Pons (tissue), 1 donor: ENCODE data around the gene RNFT1.
"Not testable (repeated sequence)": the region's sequence is repeated elsewhere in the genome, so short reads cannot be mapped to it uniquely, and the experiment has no call there.

ENCODE experiments used
- DNase-seq: peaks from one replicate; pipeline ENCODE4 v3.0.0-alpha.2; 2016; ENCODE audit warnings: low spot score

RNFT1 gene

GRCh38 chr17:59930121-59930520 lies 34.4 kb downstream of the RNFT1 start:
- not testable (repeated sequence) for DNase-seq

DNA sequence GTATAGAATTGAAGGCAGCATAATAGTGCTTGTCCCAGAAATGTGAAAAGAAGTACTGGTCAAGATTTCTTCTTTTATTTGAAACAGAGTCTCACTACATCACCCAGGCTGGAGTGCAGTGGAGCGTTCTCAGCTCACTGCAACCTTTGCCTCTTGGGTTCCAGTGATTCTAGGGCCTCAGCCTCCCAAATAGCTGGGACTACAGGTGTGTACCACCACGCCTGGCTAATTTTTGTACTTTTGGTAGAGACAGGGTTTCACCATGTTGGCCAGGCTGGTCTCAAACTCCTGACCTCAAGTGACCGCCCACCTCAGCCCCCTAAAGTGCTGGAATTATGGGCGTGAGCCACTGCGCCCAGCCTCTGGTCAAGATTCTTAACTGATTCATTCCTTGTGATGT lies 43.9 kb downstream of the RNFT1 start:
- DNase-seq = not testable (repeated sequence)

GRCh38 chr17:59916446-59916845 lies 48.1 kb downstream of the RNFT1 start:
- DNase-seq = no peak

- peak; percentile 42 for DNase-seq
Observed at GRCh38 chr17:59914274-59914854, 50.2 kb downstream of the RNFT1 start.

DNA sequence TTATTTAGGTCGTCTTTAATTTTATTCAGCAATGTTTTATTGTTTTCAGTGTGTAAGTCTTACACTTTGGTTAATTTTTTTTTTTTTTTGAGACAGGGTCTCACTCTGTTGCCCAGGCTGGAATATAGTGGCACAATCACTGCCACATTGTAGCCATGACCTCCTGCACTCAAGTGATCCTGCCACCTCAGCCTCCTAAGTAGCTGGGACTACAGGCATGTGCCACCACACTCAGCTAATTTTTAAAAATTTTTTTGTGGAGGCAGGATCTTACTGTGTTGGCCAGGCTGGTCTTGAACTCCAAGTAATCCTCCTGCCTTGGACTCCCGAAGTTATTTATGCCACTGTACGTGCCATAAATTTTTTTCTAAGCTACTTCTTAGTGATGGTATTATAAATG lies 57.1 kb downstream of the RNFT1 start:
- DNase-seq = no peak

DNA sequence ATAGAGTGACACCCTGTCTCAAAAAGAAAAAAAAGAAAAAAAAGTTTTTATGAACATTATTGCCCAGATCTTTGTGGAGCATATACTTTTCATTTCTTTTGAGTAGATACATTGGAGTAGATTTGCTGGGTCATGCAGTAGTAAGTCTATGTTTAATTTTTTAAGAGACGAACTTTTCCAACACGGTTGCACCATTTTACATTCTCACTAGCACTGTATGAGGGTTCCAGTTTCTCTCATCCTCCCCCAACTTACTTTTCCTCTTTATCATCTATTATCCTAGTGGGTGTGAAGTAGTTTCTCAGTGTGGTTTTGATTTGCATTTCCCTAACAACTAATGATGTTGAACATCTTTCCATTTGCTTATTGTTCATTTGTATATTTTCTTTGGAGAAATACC lies 61.1 kb downstream of the RNFT1 start:
- DNase-seq = no peak
